Suppressor macrophage treated with lipopolysaccharide for 4 hours (primary cell): ENCODE measurements around the gene HTRA1.
A peak's percentile ranks its signal among the peaks of the same experiment; 100 is the strongest.

Experiments used
- DNase-seq: peaks from one replicate; pipeline ENCODE4 v3.0.0-alpha.2; 2020

The HTRA1 gene

GRCh38 chr10:122475100-122475499, 13.7 kb downstream of the HTRA1 start:
- DNase-seq: no peak

GRCh38 chr10:122475591-122476332, 14.4 kb downstream of the HTRA1 start:
- DNase-seq: no peak

GRCh38 chr10:122476333-122476695, 15.0 kb downstream of the HTRA1 start:
- no peak for DNase-seq

GRCh38 chr10:122477436-122477835, 16.1 kb downstream of the HTRA1 start:
- DNase-seq: no peak

- no peak for DNase-seq
Observed at GRCh38 chr10:122478971-122479370, 17.6 kb downstream of the HTRA1 start.

- DNase-seq: no peak
Observed at GRCh38 chr10:122480146-122480833, 18.9 kb downstream of the HTRA1 start.

- no peak for DNase-seq
Observed at GRCh38 chr10:122481296-122482056, 20.1 kb downstream of the HTRA1 start.

- DNase-seq: no peak
Observed at GRCh38 chr10:122484276-122485060, 23.1 kb downstream of the HTRA1 start.

- DNase-seq: peak; percentile 59
Observed at GRCh38 chr10:122485670-122486069, 24.3 kb downstream of the HTRA1 start.

GRCh38 chr10:122486406-122487080, 25.2 kb downstream of the HTRA1 start:
- DNase-seq: no peak

- no peak for DNase-seq
Observed at GRCh38 chr10:122487174-122487765, 25.9 kb downstream of the HTRA1 start.

GRCh38 chr10:122490268-122490667, 28.9 kb downstream of the HTRA1 start:
- no peak for DNase-seq

GRCh38 chr10:122490786-122491680, 29.7 kb downstream of the HTRA1 start:
- DNase-seq: no peak

- DNase-seq: no peak
Observed at GRCh38 chr10:122492006-122492405, 30.7 kb downstream of the HTRA1 start.

GRCh38 chr10:122492999-122493481, 31.7 kb downstream of the HTRA1 start:
- DNase-seq: no peak

GRCh38 chr10:122493761-122494160, 32.4 kb downstream of the HTRA1 start:
- no peak for DNase-seq

- no peak for DNase-seq
Observed at GRCh38 chr10:122494173-122494820, 32.9 kb downstream of the HTRA1 start.

GRCh38 chr10:122494833-122495232, 33.5 kb downstream of the HTRA1 start:
- DNase-seq: peak; percentile 23

- peak; percentile 25 for DNase-seq
Observed at GRCh38 chr10:122495406-122496340, 34.3 kb downstream of the HTRA1 start.
